B cell (primary cell): ENCODE measurements around the gene C2orf92. TPM values are rescaled to one million over a fixed set of nuclear protein-coding genes. Genes with fewer than 3 reads are reported as not detected.

Experiments
- ATAC-seq: fragments of 200-7000 bp; cut with Tn5 transposase; one replicate; pipeline ENCODE4 v1.10.0; 2021; ENCODE audit warnings: low read depth, mild to moderate bottlenecking, moderate number of reproducible peaks, moderate library complexity
- CTCF ChIA-PET: fragments of 350-600 bp; sonication (Branson Sonifier 250); formaldehyde crosslinking; loops from one replicate; lab custom pipeline; 2021; ENCODE audit warnings: antibody characterized with exemption, inconsistent platforms; lab: Charles Lee
- POLR2A ChIA-PET: fragments of 350-600 bp; sonication (Branson Sonifier 250); formaldehyde crosslinking; loops from one replicate; lab custom pipeline; 2021; ENCODE audit warnings: antibody characterized with exemption; lab: Charles Lee
- DNase-seq: peaks from one replicate; pipeline ENCODE4 v3.0.0; 2013
- H2AFZ ChIP-seq: 2 replicates; pipeline ENCODE4 v1.6.1; 2012; ENCODE audit warnings: mild to moderate bottlenecking, low read depth, low read length; ENCODE audit not compliant: insufficient read depth, poor library complexity, severe bottlenecking
- H3K27ac ChIP-seq, 2 donors: 1 replicate in 1 of 2; 2 replicates in 1 of 2; pipeline ENCODE4 v1.5.1; 2012 to 2013; ENCODE audit warnings: low read length in 2 of 2, mild to moderate bottlenecking in 2 of 2, moderate library complexity in 1 of 2
- H3K27me3 ChIP-seq, 4 experiments: fragments of 200-600 bp in 1 of 4; sonication (generic) in 1 of 4; replicated peaks in 1 of 4; 1 replicate in 2 of 4; 2 replicates in 2 of 4; pipeline versions ENCODE4 v1.6.1 to v1.7.0; 2013 to 2016; ENCODE audit warnings: low read length in 3 of 4, mild to moderate bottlenecking in 2 of 4, mixed read lengths in 1 of 4, moderate library complexity in 1 of 4; ENCODE audit not compliant: insufficient read depth in 4 of 4, control insufficient read depth in 3 of 4; ENCODE audit errors: control extremely low read depth in 1 of 4
- H3K36me3 ChIP-seq, 2 experiments: replicated peaks in 1 of 2; 1 replicate in 1 of 2; 2 replicates in 1 of 2; pipeline versions ENCODE4 v1.6.1 to v1.7.1; 2013; ENCODE audit warnings: low read length in 1 of 2; ENCODE audit not compliant: insufficient read depth in 2 of 2, control insufficient read depth in 1 of 2; ENCODE audit errors: control extremely low read depth in 1 of 2, extremely low read depth in 1 of 2
- H3K4me1 ChIP-seq, 2 donors: fragments of 200-600 bp in 1 of 2; sonication (generic) in 1 of 2; 1 replicate in 1 of 2; 2 replicates in 1 of 2; pipeline versions ENCODE4 v1.5.1 to v1.6.1; 2013 to 2017; ENCODE audit warnings: low read length in 2 of 2; ENCODE audit not compliant: control insufficient read depth in 2 of 2, insufficient read depth in 2 of 2
- H3K4me2 ChIP-seq: replicated peaks from 2 replicates; pipeline ENCODE3; 2012; ENCODE audit warnings: mild to moderate bottlenecking, low read depth, low read length; ENCODE audit not compliant: poor library complexity, severe bottlenecking
- H3K4me3 ChIP-seq, 5 experiments: fragments of 200-600 bp in 1 of 5; sonication (generic) in 1 of 5; 1 replicate in 3 of 5; 2 replicates in 2 of 5; pipeline versions ENCODE4 v1.5.1 to v1.7.0; 2011 to 2016; ENCODE audit warnings: low read length in 4 of 5, mild to moderate bottlenecking in 4 of 5, low read depth in 2 of 5, control low read depth in 1 of 5, moderate library complexity in 1 of 5; ENCODE audit not compliant: insufficient read depth in 1 of 5; ENCODE audit errors: control extremely low read depth in 1 of 5, extremely low read depth in 1 of 5
- H3K79me2 ChIP-seq: fragments of 200-600 bp; sonication (generic); one replicate; pipeline ENCODE4 v1.6.0; 2016; ENCODE audit warnings: low read length; ENCODE audit not compliant: control insufficient read depth, insufficient read depth
- H3K9ac ChIP-seq: fragments of 200-600 bp; sonication (generic); 2 replicates; pipeline ENCODE4 v1.6.1; 2017; ENCODE audit warnings: mild to moderate bottlenecking, low read length, moderate library complexity
- H3K9me3 ChIP-seq, 3 donors: one replicate each; pipeline versions ENCODE4 v1.6.1 to v1.7.1; 2013; ENCODE audit warnings: low read length in 2 of 3; ENCODE audit not compliant: control insufficient read depth in 2 of 3, insufficient read depth in 1 of 3; ENCODE audit errors: control extremely low read depth in 1 of 3
- H4K20me1 ChIP-seq: 2 replicates; pipeline ENCODE4 v1.6.0; 2012; ENCODE audit warnings: mild to moderate bottlenecking, low read length; ENCODE audit not compliant: insufficient read depth, control insufficient read depth, poor library complexity, severe bottlenecking
- H3K27ac Mint-ChIP-seq: one replicate; pipeline ENCODE4 v1.8.0; 2021; ENCODE audit warnings: mixed read lengths
- H3K27me3 Mint-ChIP-seq: one replicate; pipeline ENCODE4 v1.8.0; 2021; ENCODE audit warnings: mixed read lengths
- H3K4me1 Mint-ChIP-seq: one replicate; pipeline ENCODE4 v1.8.0; 2021; ENCODE audit warnings: mixed read lengths
- H3K4me3 Mint-ChIP-seq: one replicate; pipeline ENCODE4 v1.8.0; 2021; ENCODE audit warnings: mixed read lengths
- H3K9me3 Mint-ChIP-seq: one replicate; pipeline ENCODE4 v1.8.0; 2022; ENCODE audit warnings: mixed read lengths; ENCODE audit not compliant: insufficient read depth
- EZH2 ChIP-seq: IDR thresholded peaks from 2 replicates; pipeline ENCODE4 v1.6.1; 2012; ENCODE audit warnings: borderline replicate concordance, low read depth, mild to moderate bottlenecking, moderate library complexity, low read length; ENCODE audit not compliant: insufficient read depth, poor library complexity, severe bottlenecking
- WGBS: methylation state at CpG from one replicate; pipeline ENCODE4 v1.1.5; 2013; ENCODE audit warnings: missing lambda C conversion rate; ENCODE audit not compliant: insufficient coverage; 5-methylcytosine and 5-hydroxymethylcytosine counted together
- intact Hi-C: fragments of 100-400 bp; cut with micrococcal nuclease; formaldehyde crosslinking; loops from one replicate; pipeline ENCODE4 v1.10.0; 2022
- polyA plus RNA-seq: library from polyadenylated mRNA; depleted of rRNA; stranded (reverse); fragments of >200 nt; gene quantifications from 2 replicates; pipeline ENCODE4 v1.2.3, GENCODE V29; 2012
- total RNA-seq, 2 donors: library from RNA; stranded (reverse); fragments of 120-200 nt in 1 of 2; gene quantifications; 1 replicate in 1 of 2; 2 replicates in 1 of 2; pipeline versions ENCODE4 v1.2.3 to v1.2.4, GENCODE V29; 2013 to 2022
- TF ChIP-seq, protein P1 (sequence below): fragments of 200-600 bp; IDR thresholded peaks from one replicate; pipeline ENCODE4 v1.8.0; 2022; ENCODE audit warnings: antibody characterized with exemption, mild to moderate bottlenecking

C2orf92 gene
- total and polyA plus RNA-seq, 2 donors (not counting 1 experiment from before 2014, with no cell fraction given) = 15.3 to 18.9 TPM

DNA sequence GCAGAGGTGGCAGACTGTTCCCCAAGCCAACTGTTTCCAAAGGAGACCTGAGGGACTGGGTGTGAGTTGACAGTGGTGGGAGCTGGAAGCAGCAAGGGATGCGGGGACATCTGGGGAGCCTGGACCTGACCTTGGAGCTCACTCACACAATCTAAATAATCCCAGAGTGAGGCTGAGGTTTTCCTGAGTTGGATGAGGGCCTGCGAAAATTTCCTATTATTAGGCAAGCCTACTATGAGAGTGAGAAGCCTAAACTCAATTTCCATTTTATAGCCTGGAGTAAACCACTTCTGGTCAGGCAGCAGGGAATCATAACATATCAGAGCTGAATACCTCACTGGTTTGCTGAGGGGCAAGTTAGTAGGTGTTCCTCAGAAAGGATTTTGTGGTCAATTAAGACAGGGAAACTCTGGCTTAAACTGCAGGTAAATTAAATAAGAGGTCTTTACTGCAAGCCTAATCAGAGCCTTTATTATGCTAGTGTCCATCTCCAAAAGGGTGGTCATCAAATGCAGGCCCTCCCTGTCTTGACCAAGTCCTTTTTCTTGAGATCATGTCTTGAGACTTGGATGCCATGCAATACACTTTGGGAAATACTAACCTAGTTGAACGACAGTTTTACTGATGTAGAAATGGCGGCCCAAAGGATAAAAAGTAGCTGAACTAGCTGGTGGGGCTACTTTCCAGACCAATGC, 25.3 kb upstream of the C2orf92 start:
- Histone ChIP-seq H3K9me3 (no peaks in the 10 kb centered on the region), H2AFZ (no peak overlapping the region), H3K79me2 (peaks cover 14% of the 10 kb centered on the region), H3K36me3 (peaks cover 4 to 22% of the 10 kb centered on the region in 2 experiments), H3K4me2 (no peak overlapping the region), H3K4me3 (no peak overlapping the region), H3K27me3 (no peaks in the 10 kb centered on the region), H3K9ac (no peak overlapping the region), H4K20me1 (peaks cover 12% of the 10 kb centered on the region), H3K4me1 (peaks cover 14 to 15% of the 10 kb centered on the region in 2 donors), H3K27ac (no peak overlapping the region)
- no peaks in the 10 kb centered on the region for H3K9me3 Mint-ChIP-seq
- peaks cover 6% of the 10 kb centered on the region for H3K27me3 Mint-ChIP-seq
- peaks cover 21% of the 10 kb centered on the region for H3K4me1 Mint-ChIP-seq
- H3K4me3 Mint-ChIP-seq = no peak overlapping the region
- POLR2A ChIA-PET = interaction anchor here (3.6 kb wide), 1 partner anchor 19 kb away, joined by 44 read pairs; the partner anchor contains the start of gene ACTR1B
- no peak overlapping the region for H3K27ac Mint-ChIP-seq
- WGBS = 90% methylated on average over 2 of the region's 4 CpGs
- intact Hi-C loops = no loop called here
- DNase-seq = no peak
- CTCF ChIA-PET = interaction anchor here (1.0 to 2.9 kb wide), 3 partner anchors 20 to 54 kb away, joined by 3 to 34 read pairs (median 4); partner anchors contain the start of gene ACTR1B
- no peak for TF ChIP-seq EZH2
- TF ChIP-seq, protein P1, sequence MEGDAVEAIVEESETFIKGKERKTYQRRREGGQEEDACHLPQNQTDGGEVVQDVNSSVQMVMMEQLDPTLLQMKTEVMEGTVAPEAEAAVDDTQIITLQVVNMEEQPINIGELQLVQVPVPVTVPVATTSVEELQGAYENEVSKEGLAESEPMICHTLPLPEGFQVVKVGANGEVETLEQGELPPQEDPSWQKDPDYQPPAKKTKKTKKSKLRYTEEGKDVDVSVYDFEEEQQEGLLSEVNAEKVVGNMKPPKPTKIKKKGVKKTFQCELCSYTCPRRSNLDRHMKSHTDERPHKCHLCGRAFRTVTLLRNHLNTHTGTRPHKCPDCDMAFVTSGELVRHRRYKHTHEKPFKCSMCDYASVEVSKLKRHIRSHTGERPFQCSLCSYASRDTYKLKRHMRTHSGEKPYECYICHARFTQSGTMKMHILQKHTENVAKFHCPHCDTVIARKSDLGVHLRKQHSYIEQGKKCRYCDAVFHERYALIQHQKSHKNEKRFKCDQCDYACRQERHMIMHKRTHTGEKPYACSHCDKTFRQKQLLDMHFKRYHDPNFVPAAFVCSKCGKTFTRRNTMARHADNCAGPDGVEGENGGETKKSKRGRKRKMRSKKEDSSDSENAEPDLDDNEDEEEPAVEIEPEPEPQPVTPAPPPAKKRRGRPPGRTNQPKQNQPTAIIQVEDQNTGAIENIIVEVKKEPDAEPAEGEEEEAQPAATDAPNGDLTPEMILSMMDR = no peak
- ATAC-seq = no peak
